Lung (tissue), 12 donors: ENCODE results near the gene DNAJC16. TPM values are rescaled to one million over a fixed set of nuclear protein-coding genes. Genes with fewer than 3 reads are reported as not detected.

Source experiments
- ATAC-seq: fragments of 200-7000 bp; cut with Tn5 transposase; one replicate; pipeline ENCODE4 v1.9.1; 2020; ENCODE audit warnings: moderate number of reproducible peaks; ENCODE audit not compliant: insufficient read depth, low FRiP score
- DNase-seq, 3 donors: peaks; one replicate each; pipeline ENCODE4 v3.0.0-alpha.2; 2013 to 2017
- H3K27ac ChIP-seq, 2 donors: one replicate each; pipeline ENCODE4 v1.5.1; 2013; ENCODE audit warnings: mild to moderate bottlenecking in 2 of 2, moderate library complexity in 2 of 2, control low read depth in 1 of 2, inconsistent platforms in 1 of 2, low read depth in 1 of 2, low read length in 1 of 2
- H3K27me3 ChIP-seq, 3 donors: one replicate each; pipeline ENCODE4 v1.5.1; 2013; ENCODE audit warnings: low read length in 2 of 3; ENCODE audit not compliant: control insufficient read depth in 3 of 3, insufficient read depth in 3 of 3
- H3K36me3 ChIP-seq, 4 donors: one replicate each; pipeline ENCODE4 v1.5.1; 2013; ENCODE audit warnings: low read length in 4 of 4, mild to moderate bottlenecking in 1 of 4, moderate library complexity in 1 of 4; ENCODE audit not compliant: control insufficient read depth in 4 of 4, insufficient read depth in 4 of 4
- H3K4me1 ChIP-seq, 5 donors: one replicate each; pipeline ENCODE4 v1.5.1; 2013; ENCODE audit warnings: low read length in 5 of 5, mild to moderate bottlenecking in 2 of 5, moderate library complexity in 1 of 5; ENCODE audit not compliant: control insufficient read depth in 5 of 5, insufficient read depth in 5 of 5
- H3K4me3 ChIP-seq: one replicate; pipeline ENCODE4 v1.5.1; 2013; ENCODE audit warnings: mild to moderate bottlenecking, control low read depth, moderate library complexity
- H3K9ac ChIP-seq, 2 donors: one replicate each; pipeline ENCODE4 v1.5.1; 2013; ENCODE audit warnings: low read length in 2 of 2, control low read depth in 1 of 2; ENCODE audit not compliant: insufficient read depth in 1 of 2
- H3K9me3 ChIP-seq, 4 donors: one replicate each; pipeline ENCODE4 v1.5.1; 2013; ENCODE audit warnings: low read length in 3 of 4, mild to moderate bottlenecking in 1 of 4, moderate library complexity in 1 of 4; ENCODE audit not compliant: control insufficient read depth in 4 of 4, insufficient read depth in 3 of 4
- CTCF ChIP-seq: IDR thresholded peaks from 2 replicates; pipeline ENCODE4 v1.5.1; 2012; ENCODE audit warnings: mild to moderate bottlenecking; ENCODE audit errors: control extremely low read depth, extremely low read depth
- WGBS, 2 donors: extraction: QIAGEN DNeasy Blood & Tissue Kit; methylation state at CpG; one replicate each; pipeline ENCODE4 v1.1.7; 2013; 5-methylcytosine and 5-hydroxymethylcytosine counted together
- polyA plus RNA-seq, 2 donors: library from polyadenylated mRNA; stranded (reverse); fragments of 200-250 nt; gene quantifications; one replicate each; pipeline ENCODE4 v1.2.1, GENCODE V29; 2013
- total RNA-seq, 2 donors: library from RNA; depleted of rRNA in 1 of 2; stranded (reverse); fragments of >200 nt in 1 of 2; gene quantifications; one replicate each; pipeline ENCODE4 v1.2.1, GENCODE V29; 2014 to 2021
- donor health status: control.
- donor health status: control.
- donor health status: Bipolar disorder and iron deficiency.
- donor health status: healthy.
- donor health status: DM: yes; HTN: yes; CAD: no.

DNAJC16 gene
- total and polyA plus RNA-seq, 4 donors: 4.8 to 28.8 (median 12.8) TPM

GRCh38 chr1:15492596-15492995 is 34.1 kb upstream of the DNAJC16 start:
- no peak for ATAC-seq
- Histone ChIP-seq H3K27me3 (no peaks in the 10 kb centered on the region), H3K9ac (no peak overlapping the region), H3K4me1 (no peaks in the 10 kb centered on the region), H3K27ac (no peak overlapping the region), H3K4me3 (no peak overlapping the region), H3K9me3 (peaks cover 0 to 3% (median under 1%) of the 10 kb centered on the region in 4 donors), H3K36me3 (peaks cover 0 to 19% (median 6%) of the 10 kb centered on the region in 4 donors)
- DNase-seq: no peak
- 83 to 90% methylated on average over 5 of the region's 5 CpGs for WGBS, 2 donors
- TF ChIP-seq CTCF: no peak

GRCh38 chr1:15493869-15494390 is 32.7 kb upstream of the DNAJC16 start:
- ATAC-seq (no peak), DNase-seq (no peak)
- peaks cover 0 to 19% (median 8%) of the 10 kb centered on the region in 4 donors for H3K36me3 ChIP-seq
- H3K4me1 ChIP-seq: no peaks in the 10 kb centered on the region
- peaks cover 0 to 3% (median under 1%) of the 10 kb centered on the region in 4 donors for H3K9me3 ChIP-seq
- H3K27ac ChIP-seq: no peak overlapping the region
- TF ChIP-seq CTCF: no peak
- H3K27me3 ChIP-seq: no peaks in the 10 kb centered on the region
- 92 to 98% methylated on average over 9 of the region's 9 CpGs for WGBS, 2 donors
- no peak overlapping the region for H3K4me3 ChIP-seq
- H3K9ac ChIP-seq: no peak overlapping the region

- 87% methylated on average over 19 of the region's 19 CpGs for WGBS, 2 donors
- Histone ChIP-seq H3K36me3 (peaks cover 0 to 29% (median 4%) of the 10 kb centered on the region in 4 donors), H3K27me3 (no peaks in the 10 kb centered on the region), H3K9ac (no peak overlapping the region), H3K4me1 (peaks cover 0 to 7% (median 0%) of the 10 kb centered on the region in 5 donors), H3K9me3 (peaks cover 0 to 2% (median 0%) of the 10 kb centered on the region in 4 donors), H3K27ac (no peak overlapping the region), H3K4me3 (no peak overlapping the region)
- DNase-seq (no peak), ATAC-seq (no peak)
- TF ChIP-seq CTCF: no peak
Measured at GRCh38 chr1:15500184-15501178, 26.2 kb upstream of the DNAJC16 start.
